Panc1 (cell line): ENCODE measurements around the gene E2F2. TPM values are rescaled to one million over a fixed set of nuclear protein-coding genes. Genes with fewer than 3 reads are reported as not detected.

Experiments
- ATAC-seq: fragments of 200-7000 bp; cut with Tn5 transposase; 2 replicates; pipeline ENCODE4 v1.9.1; 2020; ENCODE audit warnings: mild to moderate bottlenecking, moderate library complexity
- BruUV-seq: library from RNA; stranded (reverse); fragments of 400-500 nt; replicated peaks from 2 replicates; lab custom pipeline; 2021; lab: Mats Ljungman, UMichigan
- CTCF ChIA-PET: fragments of 300-600 bp; sonication (Branson Sonifier 250); formaldehyde crosslinking; loops from one replicate; lab custom pipeline; 2022; ENCODE audit warnings: antibody characterized with exemption; lab: Charles Lee
- POLR2A ChIA-PET: fragments of 300-600 bp; sonication (Branson Sonifier 250); formaldehyde crosslinking; loops from one replicate; lab custom pipeline; 2022; ENCODE audit warnings: antibody characterized with exemption; lab: Charles Lee
- DNase-seq: peaks from one replicate; pipeline ENCODE4 v3.0.0-alpha.2; 2010; ENCODE audit warnings: low read depth, low spot score
- H3K27ac ChIP-seq: 2 replicates; pipeline ENCODE4 v1.5.1; 2011; ENCODE audit warnings: mild to moderate bottlenecking, low read length, inconsistent platforms
- H3K27me3 ChIP-seq: fragments of 200-500 bp; sonication (Bioruptor generic); 2 replicates; pipeline ENCODE4 v1.6.0; 2014; ENCODE audit warnings: low read length, inconsistent platforms; ENCODE audit not compliant: control insufficient read depth, insufficient read depth
- H3K36me3 ChIP-seq: fragments of 200-500 bp; sonication (Bioruptor generic); 2 replicates; pipeline ENCODE4 v1.5.1; 2014; ENCODE audit warnings: inconsistent platforms, mild to moderate bottlenecking, low read length, moderate library complexity; ENCODE audit not compliant: control insufficient read depth, insufficient read depth
- H3K4me1 ChIP-seq: 2 replicates; pipeline ENCODE4 v1.5.1; 2011; ENCODE audit warnings: inconsistent platforms, mild to moderate bottlenecking, low read length, moderate library complexity; ENCODE audit not compliant: control insufficient read depth, insufficient read depth
- H3K4me3 ChIP-seq, 2 experiments: 2 replicates each; pipeline ENCODE4 v1.5.1; 2011 to 2012; ENCODE audit warnings: low read depth in 2 of 2, low read length in 2 of 2, mild to moderate bottlenecking in 2 of 2, inconsistent platforms in 1 of 2, moderate library complexity in 1 of 2
- H3K9me3 ChIP-seq: fragments of 200-500 bp; sonication (Bioruptor generic); 2 replicates; pipeline ENCODE4 v1.5.1; 2014; ENCODE audit warnings: low read depth, mild to moderate bottlenecking, inconsistent platforms, low read length, moderate library complexity; ENCODE audit not compliant: control insufficient read depth, insufficient read depth
- POLR2AphosphoS5 ChIP-seq: IDR thresholded peaks from 2 replicates; pipeline ENCODE4 v1.6.1; 2012; ENCODE audit warnings: mild to moderate bottlenecking, low read depth, low read length, moderate library complexity
- REST ChIP-seq, 2 experiments: IDR thresholded peaks; 2 replicates each; pipeline ENCODE4 v1.6.1; 2011 to 2012; ENCODE audit warnings: low read depth in 2 of 2, control low read depth in 1 of 2, low read length in 1 of 2, mild to moderate bottlenecking in 1 of 2, moderate library complexity in 1 of 2; ENCODE audit not compliant: insufficient read depth in 1 of 2
- SIN3A ChIP-seq: IDR thresholded peaks from 2 replicates; pipeline ENCODE4 v1.6.1; 2012; ENCODE audit warnings: low read depth, mild to moderate bottlenecking, low read length, moderate library complexity, borderline replicate concordance; ENCODE audit not compliant: insufficient read depth
- TCF7L2 ChIP-seq: IDR thresholded peaks from 2 replicates; pipeline ENCODE4 v1.6.1; 2011; ENCODE audit warnings: mild to moderate bottlenecking, low read depth, low read length, inconsistent platforms
- in situ Hi-C: cut with HindIII; loops from 2 replicates; pipeline ENCODE4 v1.10.0; 2016; ENCODE audit warnings: low sequenced_read_pairs, low pct_unique_long_range_greater_than_20kb
- intact Hi-C: fragments of 100-400 bp; cut with micrococcal nuclease; formaldehyde crosslinking; loops from one replicate; pipeline ENCODE4 v1.10.0; 2022; ENCODE audit not compliant: unreplicated experiment
- total RNA-seq: library from RNA; stranded (reverse); gene quantifications from one replicate; pipeline ENCODE4 v1.2.1, GENCODE V29; 2021; ENCODE audit not compliant: unreplicated experiment
- TF ChIP-seq, protein P1 (sequence below): fragments of 450-650 bp; IDR thresholded peaks from 2 replicates; pipeline ENCODE4 v1.5.1; 2017; ENCODE audit warnings: mild to moderate bottlenecking

The E2F2 gene
- total RNA-seq, 1 experiment from 2014 or later = 9.5 TPM

GRCh38 chr1:23479666-23479941 lies 51.4 kb downstream of the E2F2 start:
- ATAC-seq (no peak), DNase-seq (no peak)
- ChIA-PET POLR2A (no interaction called here), CTCF (no interaction called here)
- TF ChIP-seq, protein P1, sequence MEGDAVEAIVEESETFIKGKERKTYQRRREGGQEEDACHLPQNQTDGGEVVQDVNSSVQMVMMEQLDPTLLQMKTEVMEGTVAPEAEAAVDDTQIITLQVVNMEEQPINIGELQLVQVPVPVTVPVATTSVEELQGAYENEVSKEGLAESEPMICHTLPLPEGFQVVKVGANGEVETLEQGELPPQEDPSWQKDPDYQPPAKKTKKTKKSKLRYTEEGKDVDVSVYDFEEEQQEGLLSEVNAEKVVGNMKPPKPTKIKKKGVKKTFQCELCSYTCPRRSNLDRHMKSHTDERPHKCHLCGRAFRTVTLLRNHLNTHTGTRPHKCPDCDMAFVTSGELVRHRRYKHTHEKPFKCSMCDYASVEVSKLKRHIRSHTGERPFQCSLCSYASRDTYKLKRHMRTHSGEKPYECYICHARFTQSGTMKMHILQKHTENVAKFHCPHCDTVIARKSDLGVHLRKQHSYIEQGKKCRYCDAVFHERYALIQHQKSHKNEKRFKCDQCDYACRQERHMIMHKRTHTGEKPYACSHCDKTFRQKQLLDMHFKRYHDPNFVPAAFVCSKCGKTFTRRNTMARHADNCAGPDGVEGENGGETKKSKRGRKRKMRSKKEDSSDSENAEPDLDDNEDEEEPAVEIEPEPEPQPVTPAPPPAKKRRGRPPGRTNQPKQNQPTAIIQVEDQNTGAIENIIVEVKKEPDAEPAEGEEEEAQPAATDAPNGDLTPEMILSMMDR = no peak
- no peak for TF ChIP-seq REST (IDR thresholded peaks at IDR 0.05; ENCODE audit: insufficient read depth in 1 of 2, low read depth in 2 of 2, low read length in 1 of 2)
- no peak for TF ChIP-seq SIN3A
- no peak for TF ChIP-seq TCF7L2
- TF ChIP-seq POLR2AphosphoS5 = no peak
- no peaks in the 10 kb centered on the region for H3K36me3 ChIP-seq
- intact Hi-C loops (no loop called here), in situ Hi-C loops (no loop called here)
- H3K27ac ChIP-seq = no peak overlapping the region
- peaks cover 19% of the 10 kb centered on the region for H3K4me1 ChIP-seq
- BruUV-seq = no TSS peak
- no peak overlapping the region for H3K4me3 ChIP-seq
- no peaks in the 10 kb centered on the region for H3K27me3 ChIP-seq
- no peaks in the 10 kb centered on the region for H3K9me3 ChIP-seq

GRCh38 chr1:23478896-23479665 lies 52.0 kb downstream of the E2F2 start:
- CTCF ChIA-PET = no interaction called here
- intact Hi-C loops = no loop called here
- no TSS peak for BruUV-seq

More at GRCh38 chr1:23478896-23479665, 52.0 kb downstream of the E2F2 start:
- Histone ChIP-seq H3K4me3 (no peak overlapping the region), H3K27ac (peak overlapping the region; percentile 54; the same call in 1 of the 2 replicates), H3K9me3 (no peaks in the 10 kb centered on the region), H3K27me3 (no peaks in the 10 kb centered on the region), H3K36me3 (no peaks in the 10 kb centered on the region), H3K4me1 (peaks cover 19% of the 10 kb centered on the region)
- ATAC-seq = no peak
- POLR2A ChIA-PET = no interaction called here
- no peak for DNase-seq
- in situ Hi-C loops = no loop called here
- TF ChIP-seq TCF7L2 (no peak), SIN3A (no peak), POLR2AphosphoS5 (no peak), REST (IDR thresholded peaks at IDR 0.05; ENCODE audit: insufficient read depth in 1 of 2, low read depth in 2 of 2, low read length in 1 of 2) (no peak)
- TF ChIP-seq, protein P1 = no peak
